NOMO-1 (cell line): ENCODE data around the gene ANKRD28.

Experiments used
- DNase-seq, 2 experiments: peaks; one replicate each; lab custom pipeline; 2025; ENCODE audit not compliant: unreplicated experiment in 2 of 2; lab: John Stamatoyannopoulos, UW

ANKRD28 gene

GRCh38 chr3:15676259-15676658 is 121.5 kb downstream of the ANKRD28 start:
- no peak for DNase-seq

GRCh38 chr3:15673536-15673935 is 124.2 kb downstream of the ANKRD28 start:
- no peak for DNase-seq

GRCh38 chr3:15667484-15667883 is 130.3 kb downstream of the ANKRD28 start:
- DNase-seq = no peak

- DNase-seq = no peak
Measured at GRCh38 chr3:15666277-15666676, 131.5 kb downstream of the ANKRD28 start.

- DNase-seq = no peak
Measured at GRCh38 chr3:15665510-15666150, 132.1 kb downstream of the ANKRD28 start.

GRCh38 chr3:15664144-15664543 is 133.6 kb downstream of the ANKRD28 start:
- DNase-seq = no peak

- no peak for DNase-seq
Measured at GRCh38 chr3:15660055-15660935, 137.5 kb downstream of the ANKRD28 start.

GRCh38 chr3:15659254-15659975 is 138.4 kb downstream of the ANKRD28 start:
- no peak for DNase-seq

GRCh38 chr3:15657016-15657415 is 140.8 kb downstream of the ANKRD28 start:
- DNase-seq = no peak

- no peak for DNase-seq
Measured at GRCh38 chr3:15656342-15656741, 141.4 kb downstream of the ANKRD28 start.

GRCh38 chr3:15654891-15655290 is 142.9 kb downstream of the ANKRD28 start:
- DNase-seq = no peak

GRCh38 chr3:15654127-15654526 is 143.7 kb downstream of the ANKRD28 start:
- no peak for DNase-seq

- DNase-seq = no peak
Measured at GRCh38 chr3:15653321-15653720, 144.5 kb downstream of the ANKRD28 start.

GRCh38 chr3:15651396-15651795 is 146.4 kb downstream of the ANKRD28 start:
- no peak for DNase-seq

GRCh38 chr3:15649858-15650257 is 147.9 kb downstream of the ANKRD28 start:
- no peak for DNase-seq

- no peak for DNase-seq
Measured at GRCh38 chr3:15649341-15649740, 148.4 kb downstream of the ANKRD28 start.

GRCh38 chr3:15647611-15648167 is 150.1 kb downstream of the ANKRD28 start:
- DNase-seq = peak; percentile 61 to 88

- DNase-seq = no peak
Measured at GRCh38 chr3:15646851-15647511, 150.8 kb downstream of the ANKRD28 start.

GRCh38 chr3:15645740-15646501 is 151.9 kb downstream of the ANKRD28 start:
- DNase-seq = no peak

GRCh38 chr3:15645246-15645645 is 152.5 kb downstream of the ANKRD28 start:
- DNase-seq = no peak
